ENCODE results near the gene CST9L. TPM values are rescaled to one million over a fixed set of nuclear protein-coding genes. Genes with fewer than 3 reads are reported as not detected.

CST9L gene
- total RNA-seq, 1 donor from 2014 or later, result not detected

DNA sequence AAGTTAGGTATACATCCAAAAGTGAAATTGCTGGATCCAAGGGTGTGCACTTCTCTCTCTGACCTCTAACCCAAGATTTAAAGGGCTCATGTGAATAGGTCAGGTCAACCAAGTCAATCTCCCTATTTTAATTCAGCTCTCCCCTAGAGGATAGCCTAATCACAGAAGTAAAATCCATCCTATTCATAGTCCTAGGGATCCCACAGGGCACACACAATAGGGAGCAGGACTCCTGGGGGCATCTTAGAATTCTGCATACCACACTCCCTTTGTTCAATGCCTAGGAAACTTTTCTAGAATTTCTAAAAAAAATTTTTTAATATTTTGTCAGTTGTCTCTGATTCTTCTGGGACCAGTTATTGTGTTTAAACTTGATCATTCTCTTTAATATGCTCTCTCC is 35.1 kb downstream of the CST9L start:
- no peaks in the 10 kb centered on the region for H3K27me3 ChIP-seq
- H3K4me3 ChIP-seq, result no peak overlapping the region
- TF ChIP-seq, protein P1, sequence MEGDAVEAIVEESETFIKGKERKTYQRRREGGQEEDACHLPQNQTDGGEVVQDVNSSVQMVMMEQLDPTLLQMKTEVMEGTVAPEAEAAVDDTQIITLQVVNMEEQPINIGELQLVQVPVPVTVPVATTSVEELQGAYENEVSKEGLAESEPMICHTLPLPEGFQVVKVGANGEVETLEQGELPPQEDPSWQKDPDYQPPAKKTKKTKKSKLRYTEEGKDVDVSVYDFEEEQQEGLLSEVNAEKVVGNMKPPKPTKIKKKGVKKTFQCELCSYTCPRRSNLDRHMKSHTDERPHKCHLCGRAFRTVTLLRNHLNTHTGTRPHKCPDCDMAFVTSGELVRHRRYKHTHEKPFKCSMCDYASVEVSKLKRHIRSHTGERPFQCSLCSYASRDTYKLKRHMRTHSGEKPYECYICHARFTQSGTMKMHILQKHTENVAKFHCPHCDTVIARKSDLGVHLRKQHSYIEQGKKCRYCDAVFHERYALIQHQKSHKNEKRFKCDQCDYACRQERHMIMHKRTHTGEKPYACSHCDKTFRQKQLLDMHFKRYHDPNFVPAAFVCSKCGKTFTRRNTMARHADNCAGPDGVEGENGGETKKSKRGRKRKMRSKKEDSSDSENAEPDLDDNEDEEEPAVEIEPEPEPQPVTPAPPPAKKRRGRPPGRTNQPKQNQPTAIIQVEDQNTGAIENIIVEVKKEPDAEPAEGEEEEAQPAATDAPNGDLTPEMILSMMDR (IDR thresholded peaks at IDR 0.05), result no peak
- ATAC-seq, result no peak
- no peaks in the 10 kb centered on the region for H3K36me3 ChIP-seq
- no peak for DNase-seq
- H3K27ac ChIP-seq, result no peak overlapping the region
- no peaks in the 10 kb centered on the region for H3K4me1 ChIP-seq
- intact Hi-C loops (cut with DNase I), result no loop called here
- peaks cover 4% of the 10 kb centered on the region for H3K9me3 ChIP-seq

DNA sequence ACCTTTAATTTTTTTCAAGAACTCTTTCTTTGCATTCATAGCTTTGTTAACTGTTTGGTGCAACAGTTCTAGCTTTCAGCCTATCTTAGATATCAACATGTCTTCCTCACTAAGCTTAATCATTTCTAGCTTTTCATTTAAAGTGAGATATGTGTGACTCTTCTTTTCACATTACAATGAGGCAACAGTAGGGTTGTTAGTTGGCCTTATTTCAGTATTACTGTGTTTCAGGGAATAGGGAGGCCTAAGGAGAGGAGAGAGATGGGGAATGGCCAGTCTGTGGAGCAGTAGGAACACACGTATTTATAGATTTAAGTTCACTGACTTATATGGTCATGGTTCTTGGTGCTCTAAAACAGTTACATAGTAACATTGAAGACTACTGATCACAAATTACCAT is 35.8 kb downstream of the CST9L start:
- Histone ChIP-seq H3K9me3 (peaks cover 4% of the 10 kb centered on the region), H3K27me3 (no peaks in the 10 kb centered on the region), H3K4me3 (no peak overlapping the region), H3K27ac (no peak overlapping the region), H3K4me1 (no peaks in the 10 kb centered on the region), H3K36me3 (no peaks in the 10 kb centered on the region)
- TF ChIP-seq, protein P1 (IDR thresholded peaks at IDR 0.05), result no peak
- intact Hi-C loops (cut with DNase I), result no loop called here
- no peak for ATAC-seq
- DNase-seq, result no peak

DNA sequence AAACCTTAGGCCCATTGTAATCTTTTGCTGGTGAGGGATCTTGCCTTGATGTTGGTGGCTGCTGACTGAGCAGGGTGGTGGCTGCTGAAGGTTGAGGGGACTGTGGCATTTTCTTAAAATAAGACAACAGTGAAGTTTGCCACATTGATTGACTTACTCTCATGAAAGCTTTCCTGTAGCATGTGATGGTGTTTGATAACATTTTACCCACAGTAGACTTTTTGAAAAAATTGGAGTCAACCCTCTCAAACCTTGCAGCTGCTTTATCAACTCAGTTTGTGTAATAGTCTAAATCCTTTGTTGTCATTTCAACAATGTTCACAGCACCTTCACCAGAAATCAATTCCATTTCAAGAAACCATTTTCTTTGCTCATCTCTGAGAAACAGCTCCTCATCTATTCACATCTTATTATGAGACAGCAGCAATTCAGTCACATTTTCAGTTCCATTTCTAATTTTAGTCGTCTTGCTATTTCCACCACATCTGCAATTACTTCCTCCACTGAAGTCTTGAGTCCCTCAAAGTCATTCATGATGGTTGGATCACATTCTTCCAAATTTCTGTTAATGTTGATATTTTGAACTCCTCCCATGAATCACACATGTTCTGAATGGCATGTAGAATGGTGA is 37.2 kb downstream of the CST9L start:
- Histone ChIP-seq H3K27ac (no peak overlapping the region), H3K27me3 (no peaks in the 10 kb centered on the region), H3K9me3 (peaks cover 4% of the 10 kb centered on the region), H3K36me3 (no peaks in the 10 kb centered on the region), H3K4me1 (no peaks in the 10 kb centered on the region), H3K4me3 (no peak overlapping the region)
- TF ChIP-seq, protein P1 (IDR thresholded peaks at IDR 0.05), result no peak
- ATAC-seq (no peak), DNase-seq (no peak)
- intact Hi-C loops (cut with DNase I), result no loop called here

DNA sequence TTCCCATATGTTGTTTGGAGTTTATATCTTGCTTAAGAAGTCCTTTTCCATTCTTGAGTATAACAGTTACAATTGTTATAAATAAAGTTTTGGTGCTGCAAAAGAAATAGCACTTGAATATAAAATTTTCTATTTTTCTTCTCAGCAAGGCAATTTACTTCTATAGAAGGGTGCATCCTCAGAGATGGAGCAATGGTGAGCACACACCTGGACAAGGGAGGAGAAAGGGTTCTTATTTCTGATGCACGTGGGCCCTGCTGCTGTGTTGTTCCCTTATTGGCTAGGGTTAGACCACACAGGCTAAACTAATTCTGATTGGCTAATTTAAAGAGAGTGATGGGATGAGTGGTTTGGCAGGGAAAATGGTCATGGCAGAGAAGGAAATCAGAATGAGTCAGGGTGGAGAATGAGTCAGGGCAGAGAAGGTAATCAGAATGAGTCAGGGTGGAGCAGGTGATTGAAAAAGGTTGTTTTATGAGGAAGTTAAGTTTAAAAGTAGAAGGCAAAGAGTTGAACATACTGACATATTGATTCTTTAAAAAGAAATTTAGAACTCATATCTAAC is 39.3 kb downstream of the CST9L start:
- H3K27ac ChIP-seq, result no peak overlapping the region
- ATAC-seq (no peak), DNase-seq (no peak)
- no peak overlapping the region for H3K4me3 ChIP-seq
- H3K36me3 ChIP-seq, result no peaks in the 10 kb centered on the region
- H3K9me3 ChIP-seq, result peaks cover 4% of the 10 kb centered on the region
- H3K27me3 ChIP-seq, result no peaks in the 10 kb centered on the region
- no peaks in the 10 kb centered on the region for H3K4me1 ChIP-seq
- intact Hi-C loops (cut with DNase I), result no loop called here
- TF ChIP-seq, protein P1 (IDR thresholded peaks at IDR 0.05), result no peak

DNA sequence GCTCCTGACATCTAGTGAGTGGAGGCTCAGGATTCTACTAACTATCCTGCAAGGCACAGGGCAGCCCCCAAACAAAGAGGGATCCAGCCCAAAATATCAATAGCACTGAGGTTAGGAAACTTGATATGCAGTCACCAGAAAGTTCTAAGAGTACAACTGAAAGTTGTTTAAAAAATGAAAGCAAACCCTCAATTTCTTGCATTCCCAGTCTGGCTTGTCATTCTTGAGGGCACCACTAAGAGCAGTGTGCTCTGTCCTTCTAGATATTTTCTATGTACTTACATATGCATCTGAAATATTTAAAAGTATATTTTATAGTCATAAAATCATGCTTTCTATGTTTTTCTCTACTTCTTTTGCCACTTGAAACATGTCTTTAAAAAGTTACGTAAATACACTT is 41.4 kb downstream of the CST9L start:
- Histone ChIP-seq H3K4me1 (no peaks in the 10 kb centered on the region), H3K27me3 (no peaks in the 10 kb centered on the region), H3K36me3 (no peaks in the 10 kb centered on the region), H3K27ac (no peak overlapping the region), H3K4me3 (no peak overlapping the region), H3K9me3 (peaks cover 4% of the 10 kb centered on the region)
- DNase-seq (no peak), ATAC-seq (no peak)
- TF ChIP-seq, protein P1 (IDR thresholded peaks at IDR 0.05), result no peak
- intact Hi-C loops (cut with DNase I), result no loop called here

Measured in upper lobe of right lung (tissue), 1 donor.